COLO668 (cell line): ENCODE data around the gene PCGF1.
A peak's percentile ranks its signal among the peaks of the same experiment; 100 is the strongest.

ENCODE experiments used
- DNase-seq: peaks from one replicate; lab custom pipeline; 2025; ENCODE audit not compliant: unreplicated experiment; lab: John Stamatoyannopoulos, UW

Gene PCGF1

DNA sequence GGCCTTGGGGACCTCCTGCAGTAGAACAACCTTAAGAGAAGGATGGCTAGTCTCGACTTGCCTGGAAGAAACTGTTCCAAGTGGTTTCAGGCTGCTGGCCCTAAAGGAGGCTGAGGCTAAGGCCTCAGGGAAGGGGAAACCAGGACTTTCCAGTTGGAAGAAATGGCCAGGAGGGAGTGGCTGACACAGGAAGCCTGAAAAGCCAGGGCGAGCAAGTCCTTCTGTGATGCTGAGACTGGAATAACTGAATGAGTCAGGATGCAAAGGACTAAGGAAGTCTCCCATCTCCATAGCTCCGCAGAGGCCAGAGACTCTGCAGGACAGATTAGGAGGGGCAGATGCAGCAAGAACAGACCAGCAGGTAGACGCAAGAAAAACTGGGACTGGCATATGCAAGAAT, 29.6 kb upstream of the PCGF1 start:
- DNase-seq = no peak

DNA sequence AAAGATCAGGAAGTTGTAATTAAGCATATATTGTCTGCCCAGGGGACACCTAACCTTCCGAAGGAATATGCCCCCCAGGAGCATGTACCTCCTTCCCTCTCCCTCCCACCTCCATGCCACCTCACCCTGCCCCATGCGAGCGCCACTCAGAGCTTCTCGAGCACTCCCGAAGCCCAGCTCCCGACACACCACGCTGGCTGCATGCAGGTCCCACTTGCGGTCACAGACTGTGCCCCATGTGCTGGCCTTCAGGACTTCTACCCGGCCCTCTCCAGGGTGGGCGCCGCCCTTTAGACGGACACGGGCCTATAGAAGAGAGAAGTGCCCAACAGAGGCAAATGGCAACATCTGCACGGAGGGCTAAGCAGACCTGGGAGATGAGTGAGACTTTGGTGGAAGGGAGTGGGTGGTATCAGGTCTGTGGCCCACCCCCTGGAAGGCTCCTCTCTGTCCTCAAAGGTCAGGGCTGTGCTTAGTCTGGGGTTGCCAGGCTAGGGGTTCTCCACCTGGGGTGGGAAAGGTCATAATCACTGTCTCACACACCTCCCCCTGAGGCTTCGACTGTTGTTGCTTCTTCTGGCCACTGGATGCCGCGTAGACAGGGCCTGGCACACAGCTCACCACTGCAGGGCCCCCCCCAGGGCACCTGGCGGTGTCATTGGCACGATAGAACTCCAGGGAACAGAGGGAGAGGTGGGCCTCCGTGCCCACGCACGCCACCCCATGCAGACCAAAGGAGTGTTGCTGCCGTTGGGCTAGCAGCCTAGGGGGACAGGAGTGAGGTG, 28.9 kb upstream of the PCGF1 start:
- DNase-seq = no peak

DNA sequence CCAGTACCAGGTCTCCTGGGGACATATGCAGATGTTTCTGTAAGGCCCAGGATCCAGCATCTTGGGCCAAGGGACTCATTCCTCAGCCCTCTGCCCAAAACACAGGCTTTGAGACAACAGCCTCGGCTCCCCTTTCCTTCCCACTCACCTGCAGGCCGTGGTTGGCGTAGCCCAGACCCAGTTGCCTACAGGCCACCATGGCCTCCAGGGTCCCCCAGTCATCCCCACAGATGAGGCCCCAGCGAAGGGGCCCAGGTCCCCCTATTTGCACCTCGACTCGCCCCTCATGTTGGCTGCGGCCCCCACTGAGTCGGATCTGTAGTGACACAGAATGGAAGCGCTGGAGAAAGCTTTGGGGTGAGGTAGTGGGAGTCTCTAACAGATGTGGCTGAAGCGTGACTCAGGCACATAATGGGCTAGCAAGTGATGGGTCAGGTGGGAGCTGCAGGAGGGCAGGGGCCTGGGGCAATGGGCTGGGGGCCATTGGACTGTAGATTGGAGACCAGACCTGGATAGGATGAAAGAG, 28.0 kb upstream of the PCGF1 start:
- no peak for DNase-seq

DNA sequence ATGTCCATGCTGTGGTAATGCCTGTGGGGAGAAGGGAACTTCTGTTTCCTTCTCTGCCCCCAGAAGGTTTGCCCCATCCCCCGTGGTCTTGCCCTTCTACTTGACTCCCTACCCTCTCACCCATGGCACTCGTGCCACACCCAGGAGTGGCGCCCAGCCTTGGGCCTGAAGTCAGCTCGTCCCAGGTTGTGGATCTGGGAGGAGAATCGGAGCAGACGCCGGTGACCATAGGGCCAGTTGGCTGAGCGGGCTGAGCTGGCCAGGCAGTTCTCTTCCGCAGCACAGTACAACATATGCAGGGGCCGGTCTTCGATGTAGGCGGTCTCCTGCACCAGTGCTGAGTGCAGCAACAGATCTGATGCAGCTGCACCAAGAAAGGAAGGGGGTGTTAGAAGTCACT, 26.9 kb upstream of the PCGF1 start:
- DNase-seq = no peak

DNA sequence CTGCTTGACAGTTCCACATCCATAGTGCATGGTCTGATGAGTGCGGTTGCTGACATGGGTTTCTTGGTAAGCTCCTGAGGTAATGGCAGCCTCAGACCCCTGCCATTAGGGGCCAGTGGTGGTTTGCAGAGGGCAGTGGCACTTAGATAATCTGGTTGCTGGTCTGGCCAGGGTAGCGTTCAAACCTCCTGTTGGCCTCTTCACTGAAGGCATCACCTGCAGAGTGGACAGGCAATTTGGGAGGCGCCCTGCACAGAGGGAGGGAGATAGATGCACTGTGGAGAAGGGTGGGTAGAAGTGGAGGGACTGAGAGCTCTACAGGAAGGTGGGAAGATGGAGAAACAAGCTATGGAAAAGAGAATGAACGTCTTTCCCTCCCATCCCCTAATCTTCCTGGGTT, 26.0 kb upstream of the PCGF1 start:
- DNase-seq = no peak

DNA sequence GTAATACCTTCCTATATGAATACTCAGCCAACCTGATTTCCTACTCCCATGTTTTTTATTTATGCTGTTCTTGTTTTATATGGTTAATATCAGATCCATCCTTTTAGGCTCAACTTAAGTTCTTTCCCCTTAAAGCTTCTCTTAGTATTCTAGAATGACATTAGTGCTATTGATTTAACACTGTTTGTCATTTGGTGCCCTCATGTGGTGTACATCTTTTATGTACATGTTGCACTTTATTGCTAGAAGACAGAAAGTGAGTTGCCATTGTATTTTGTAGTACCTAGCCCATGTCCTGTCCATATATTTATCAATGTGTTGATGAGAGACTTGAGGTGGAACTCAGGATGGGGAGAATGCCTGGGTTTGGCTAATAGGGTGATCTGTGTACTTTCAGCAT, 24.7 kb upstream of the PCGF1 start:
- no peak for DNase-seq

DNA sequence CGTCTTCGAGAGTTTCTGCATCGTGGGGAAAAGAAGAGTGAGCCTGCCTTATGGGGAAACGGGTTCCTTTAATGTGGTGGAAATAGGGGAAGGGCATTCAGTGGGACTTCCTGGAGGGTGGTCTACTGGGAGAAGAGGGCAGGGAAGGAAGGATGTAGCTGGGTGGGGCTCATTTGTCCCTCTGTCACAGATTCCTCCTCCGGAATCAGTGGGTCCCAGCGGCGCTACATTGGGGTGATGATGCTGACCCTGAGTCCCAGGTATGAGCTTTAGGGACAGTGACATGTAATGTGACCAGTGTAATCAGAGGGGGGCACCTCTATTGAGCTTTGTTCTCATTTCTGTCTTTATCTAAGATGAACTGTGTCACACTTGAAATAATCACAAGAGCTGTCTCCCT, 24.2 kb upstream of the PCGF1 start:
- no peak for DNase-seq

DNA sequence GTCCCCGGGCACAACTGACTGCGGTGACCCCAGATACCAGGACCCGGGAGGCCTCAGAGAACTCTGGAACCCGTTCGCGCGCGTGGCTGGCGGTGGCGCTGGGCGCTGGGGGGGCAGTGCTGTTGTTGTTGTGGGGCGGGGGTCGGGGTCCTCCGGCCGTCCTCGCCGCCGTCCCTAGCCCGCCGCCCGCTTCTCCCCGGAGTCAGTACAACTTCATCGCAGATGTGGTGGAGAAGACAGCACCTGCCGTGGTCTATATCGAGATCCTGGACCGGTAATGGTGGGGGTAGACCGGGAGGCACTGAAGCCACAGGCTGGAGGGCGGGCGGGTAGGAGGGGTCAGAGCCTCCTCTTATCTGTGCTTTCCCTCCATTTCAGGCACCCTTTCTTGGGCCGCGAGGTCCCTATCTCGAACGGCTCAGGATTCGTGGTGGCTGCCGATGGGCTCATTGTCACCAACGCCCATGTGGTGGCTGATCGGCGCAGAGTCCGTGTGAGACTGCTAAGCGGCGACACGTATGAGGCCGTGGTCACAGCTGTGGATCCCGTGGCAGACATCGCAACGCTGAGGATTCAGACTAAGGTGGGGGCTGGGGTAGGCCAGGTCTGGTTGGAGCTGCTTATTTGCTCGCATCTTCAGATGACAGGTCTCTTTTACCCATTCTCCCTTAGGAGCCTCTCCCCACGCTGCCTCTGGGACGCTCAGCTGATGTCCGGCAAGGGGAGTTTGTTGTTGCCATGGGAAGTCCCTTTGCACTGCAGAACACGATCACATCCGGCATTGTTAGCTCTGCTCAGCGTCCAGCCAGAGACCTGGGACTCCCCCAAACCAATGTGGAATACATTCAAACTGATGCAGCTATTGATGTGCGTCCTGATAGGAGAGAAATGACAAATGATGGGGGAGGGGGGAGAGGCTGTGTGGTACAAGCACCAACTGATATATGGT, 23.0 kb upstream of the PCGF1 start:
- peak; percentile 44 for DNase-seq

DNA sequence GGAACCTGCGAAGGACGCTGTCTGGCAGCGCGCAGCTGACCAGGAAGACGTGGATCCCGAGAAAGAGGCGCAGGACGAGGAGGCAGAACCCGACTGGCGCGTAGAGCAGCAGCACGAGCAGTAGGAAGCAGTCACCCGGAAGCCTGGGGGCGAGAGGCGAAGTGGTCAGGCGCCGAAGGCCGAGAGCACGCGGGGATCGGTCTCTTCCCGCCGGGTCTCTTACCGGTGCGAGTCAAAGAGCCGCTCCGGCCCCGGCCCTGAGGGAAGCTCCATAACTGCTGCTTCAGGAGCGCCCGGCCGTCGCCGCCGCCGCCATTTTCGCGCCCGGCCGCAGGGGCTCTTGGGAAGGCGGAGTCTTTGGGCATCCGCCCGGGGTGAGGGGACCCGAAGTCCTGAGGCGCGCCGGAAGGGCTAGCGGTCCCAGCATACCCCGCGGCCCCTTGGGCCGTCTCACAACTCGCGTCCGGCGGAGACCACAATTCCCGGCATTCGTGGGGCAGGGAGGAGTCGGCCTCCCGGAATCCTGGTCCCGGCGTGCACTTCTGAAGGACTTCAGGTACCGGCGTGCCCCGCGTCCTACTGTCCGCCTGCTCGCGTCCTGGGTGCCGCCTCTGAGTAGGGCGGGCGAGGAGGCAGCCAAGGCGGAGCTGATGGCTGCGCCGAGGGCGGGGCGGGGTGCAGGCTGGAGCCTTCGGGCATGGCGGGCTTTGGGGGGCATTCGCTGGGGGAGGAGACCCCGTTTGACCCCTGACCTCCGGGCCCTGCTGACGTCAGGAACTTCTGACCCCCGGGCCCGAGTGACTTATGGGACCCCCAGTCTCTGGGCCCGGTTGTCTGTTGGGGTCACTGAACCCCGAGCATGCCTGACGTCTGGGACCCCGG, 22.1 kb upstream of the PCGF1 start, which contains the start of the genes AUP1 and HTRA2:
Gene AUP1, minus strand, starts transcription at position 350 of the 882 bp plus-strand sequence. Its CDS starts 77 bp downstream, at position 273.
Gene HTRA2, plus strand, starts transcription at position 577 of the 882 bp plus-strand sequence. Its CDS starts 74 bp downstream, at position 651.
- peak; percentile 99 for DNase-seq

DNA sequence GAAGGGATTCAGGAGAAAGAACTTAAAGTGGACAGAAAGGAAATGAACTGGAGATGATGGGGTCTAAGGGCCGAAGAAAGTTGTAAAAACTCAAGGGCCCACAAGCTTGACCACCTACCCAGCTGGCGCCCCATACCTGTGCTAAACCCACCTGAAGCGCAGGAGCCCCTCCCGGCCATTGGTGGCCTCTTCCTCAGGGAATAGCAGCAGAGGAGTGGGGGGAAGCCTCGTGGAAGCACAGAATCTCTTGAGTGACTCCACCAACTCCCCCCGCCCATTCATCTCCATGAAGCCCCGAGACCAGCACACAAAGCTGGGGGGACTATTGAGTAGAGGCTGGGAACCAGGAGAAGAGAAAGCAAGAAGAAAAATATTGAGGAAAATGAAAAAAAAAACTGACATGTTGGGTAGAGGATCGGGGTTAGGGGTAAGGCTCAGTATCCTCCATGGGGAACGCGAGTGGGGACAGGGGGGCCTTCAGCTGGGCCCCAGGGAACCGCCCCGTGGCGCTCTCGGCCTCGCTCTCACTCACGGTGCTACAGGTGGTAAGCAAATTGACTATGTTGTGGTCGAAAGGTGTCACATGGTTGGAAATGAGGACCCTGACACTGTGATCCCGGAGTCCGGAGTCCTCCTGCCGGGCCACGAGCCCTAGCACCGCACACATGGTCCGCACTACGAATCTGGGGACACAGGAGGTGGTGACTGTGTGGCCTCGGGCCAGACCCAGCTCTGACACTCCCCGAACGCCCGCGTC, 21.3 kb upstream of the PCGF1 start:
- DNase-seq = no peak

DNA sequence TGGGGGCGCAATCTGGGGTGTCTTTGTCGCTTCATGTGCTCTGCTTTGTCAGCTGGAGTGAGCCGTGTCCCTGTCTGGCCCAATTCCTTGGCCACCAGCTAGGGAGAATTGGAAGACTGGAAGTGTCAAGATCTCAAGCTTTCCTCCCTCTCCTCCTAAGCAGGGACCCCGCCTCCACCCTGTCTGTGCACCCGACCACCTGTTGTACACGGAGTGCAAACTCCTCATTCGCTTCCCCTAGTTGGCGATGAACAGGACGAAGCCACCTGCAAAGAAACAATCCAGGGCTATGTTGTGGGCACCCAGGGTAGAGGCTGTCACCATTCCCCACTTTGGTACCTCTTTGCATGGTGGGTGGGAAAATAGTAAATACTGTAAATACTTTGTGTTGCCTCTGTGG, 20.2 kb upstream of the PCGF1 start:
- no peak for DNase-seq

DNA sequence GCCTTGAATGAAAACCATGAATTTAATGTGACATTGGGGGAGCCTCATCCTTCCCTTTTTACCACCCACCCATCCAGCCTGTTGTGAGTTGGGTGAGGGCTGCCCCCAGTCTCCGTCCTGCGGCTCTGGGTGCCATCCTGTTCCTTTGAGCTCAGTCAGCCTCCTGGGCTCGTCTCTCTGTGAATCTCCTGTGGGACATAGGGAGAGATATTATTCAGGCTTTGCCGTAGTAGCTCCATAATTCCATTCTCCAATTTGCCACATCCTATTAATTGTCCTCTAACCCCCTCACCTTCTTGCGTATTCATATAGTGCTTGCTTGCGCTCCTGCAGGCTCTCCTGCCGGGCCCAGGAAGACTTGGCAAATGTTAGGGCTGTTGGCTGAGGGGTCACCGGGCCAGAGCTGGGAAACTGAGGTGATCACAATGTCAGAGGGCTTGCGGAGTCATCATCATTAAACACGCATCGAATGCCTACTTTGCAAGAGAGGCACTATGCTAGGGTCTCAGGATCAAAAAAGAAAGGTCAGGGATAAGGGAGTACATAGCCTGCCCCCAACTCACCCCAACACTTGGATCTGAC, 19.2 kb upstream of the PCGF1 start:
- no peak for DNase-seq

DNA sequence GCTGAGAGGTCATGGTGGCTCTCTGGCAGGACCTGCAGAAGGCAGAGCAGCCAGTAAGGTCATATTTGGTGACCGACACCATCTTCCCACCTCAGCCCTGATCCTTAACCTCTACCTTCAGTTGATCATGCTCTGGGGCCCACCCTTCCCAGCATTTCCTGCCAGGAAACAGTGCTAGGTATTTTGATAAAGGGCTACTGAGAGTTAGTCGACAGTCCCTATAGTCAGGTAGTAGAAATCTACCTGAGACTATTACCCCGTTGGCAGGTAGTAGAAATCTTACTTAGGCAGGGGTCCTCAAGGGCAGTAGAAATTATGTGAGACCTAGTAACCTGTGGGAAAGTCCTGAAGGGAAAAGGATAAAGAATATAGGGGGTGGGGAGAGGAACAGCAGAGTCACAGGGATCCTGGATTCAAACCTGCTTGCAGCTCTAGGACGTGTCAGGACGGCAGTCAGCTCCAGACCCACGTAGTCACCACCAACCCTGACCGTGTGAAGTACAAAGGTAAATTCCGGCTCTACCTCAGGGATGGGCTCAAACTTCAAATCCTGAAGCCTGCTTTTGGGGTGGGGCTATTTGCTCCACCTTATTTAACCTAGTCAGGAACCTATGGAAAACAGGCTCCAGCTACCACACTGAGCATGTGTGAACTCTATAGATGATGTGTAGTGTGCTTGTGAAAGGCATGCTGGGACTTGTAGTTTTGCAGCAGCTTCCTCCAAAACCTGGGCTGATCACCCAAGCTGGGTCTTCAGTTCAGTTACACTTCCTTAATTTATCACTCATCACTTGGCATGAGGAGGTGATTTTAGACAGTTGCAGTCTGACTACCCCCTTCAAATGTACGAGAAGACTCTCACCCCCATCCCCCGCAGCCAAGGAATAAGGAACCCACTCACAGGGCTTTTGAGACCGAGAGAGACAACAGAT, 18.5 kb upstream of the PCGF1 start, which contains the start of gene DQX1:
Gene DQX1, minus strand, starts transcription at position 515 of the 932 bp plus-strand sequence. Its CDS starts 502 bp downstream, at position 13.
- no peak for DNase-seq

DNA sequence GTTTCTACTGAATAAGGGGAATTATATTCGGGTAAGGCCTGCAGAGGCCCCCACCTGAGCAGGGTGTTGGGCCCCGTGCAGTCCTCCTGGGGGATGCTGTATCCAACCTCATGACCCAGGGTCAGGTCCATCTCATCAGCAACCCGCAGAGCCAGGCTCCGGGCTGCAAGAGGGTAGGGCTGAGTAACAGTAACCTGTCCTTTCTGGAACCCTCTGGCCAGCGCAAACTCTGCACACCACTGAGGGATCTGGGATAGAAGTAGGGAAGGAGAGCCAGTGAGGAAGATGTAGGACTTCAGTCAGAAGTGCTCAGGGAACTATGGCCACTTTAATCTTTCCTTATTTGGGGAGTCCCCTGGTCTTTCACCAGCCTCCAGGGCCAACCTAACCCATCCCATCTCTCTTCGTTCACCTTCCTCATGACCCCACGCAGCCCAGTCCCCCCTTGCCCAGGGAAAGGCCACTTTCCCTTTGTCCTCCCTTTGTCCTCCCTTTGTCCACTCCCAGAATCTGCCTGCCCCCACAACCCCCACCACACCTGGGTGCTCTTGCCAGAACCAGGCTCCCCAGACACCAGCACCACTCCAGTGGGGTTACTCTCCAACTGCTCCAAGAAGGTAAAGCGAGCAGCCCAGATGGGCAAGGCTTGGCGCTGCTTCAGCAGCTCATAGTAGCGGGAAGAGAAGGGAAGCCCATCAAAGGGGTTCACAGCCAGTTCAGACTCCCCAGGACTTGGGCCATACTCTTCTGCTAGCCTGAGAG, 17.6 kb upstream of the PCGF1 start:
- DNase-seq = no peak

DNA sequence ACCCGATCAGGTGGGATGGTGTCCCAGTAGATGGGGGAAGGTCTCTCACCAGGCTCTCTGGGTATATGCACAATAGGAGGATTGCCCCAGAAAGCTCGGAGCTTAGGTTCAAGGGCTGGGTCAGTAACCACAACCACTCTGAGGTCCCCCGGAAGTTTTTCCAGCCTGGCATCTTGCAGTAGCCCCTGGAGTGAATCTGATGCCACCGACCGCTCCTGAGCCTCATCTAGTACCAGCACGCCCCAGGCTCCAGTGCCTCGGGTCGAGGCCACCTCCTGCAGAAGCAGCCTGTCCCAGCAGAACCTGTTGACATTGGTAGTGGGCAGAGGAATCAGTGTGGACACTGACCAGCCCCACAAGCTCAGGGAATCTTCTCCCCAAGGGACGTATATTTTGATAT, 16.5 kb upstream of the PCGF1 start:
- no peak for DNase-seq

DNA sequence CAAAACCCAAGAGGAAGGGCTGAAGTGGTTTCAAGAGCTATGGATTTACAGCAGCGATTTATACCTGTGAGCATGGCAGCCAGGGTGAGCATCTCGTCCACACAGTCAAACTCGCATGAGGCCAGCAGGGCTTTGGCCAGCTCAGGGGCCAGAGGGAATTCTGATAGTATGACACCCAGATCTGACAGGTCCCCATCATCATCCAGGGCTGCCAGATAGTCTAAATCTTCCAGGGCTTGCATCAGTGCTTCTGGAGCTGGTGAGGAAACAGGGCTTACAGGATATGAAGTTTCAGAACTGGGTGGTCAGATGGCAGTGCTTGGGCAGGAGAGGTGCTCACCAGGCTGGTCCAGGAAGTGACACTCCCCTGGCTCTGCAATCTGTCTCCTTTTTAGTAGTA, 15.0 kb upstream of the PCGF1 start:
- DNase-seq = no peak

DNA sequence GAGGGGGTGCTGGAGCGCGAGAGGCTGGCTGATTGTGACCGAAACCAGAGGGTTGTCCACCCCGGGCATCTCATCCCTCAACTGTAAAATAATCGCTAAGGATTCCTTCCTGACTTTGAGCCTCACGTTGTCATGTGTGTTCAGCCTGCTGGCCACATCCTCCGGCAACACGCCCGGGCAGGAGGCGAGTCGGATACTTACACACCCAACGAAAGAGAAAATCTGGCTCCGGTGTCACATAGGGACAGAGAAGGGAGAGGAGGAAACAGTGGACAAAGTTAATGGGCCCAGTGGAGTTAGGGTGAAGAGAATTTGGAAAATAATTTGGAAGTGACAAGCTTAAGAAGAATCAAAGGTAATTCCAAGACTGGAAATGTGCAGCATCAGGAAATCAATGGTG, 9.2 kb upstream of the PCGF1 start:
- no peak for DNase-seq
